Measurements from ENCODE around the gene GMPR. TPM values are rescaled to one million over a fixed set of nuclear protein-coding genes. Genes with fewer than 3 reads are reported as not detected.

GMPR gene
- total RNA-seq, 1 experiment from 2014 or later = 24.0 TPM

DNA sequence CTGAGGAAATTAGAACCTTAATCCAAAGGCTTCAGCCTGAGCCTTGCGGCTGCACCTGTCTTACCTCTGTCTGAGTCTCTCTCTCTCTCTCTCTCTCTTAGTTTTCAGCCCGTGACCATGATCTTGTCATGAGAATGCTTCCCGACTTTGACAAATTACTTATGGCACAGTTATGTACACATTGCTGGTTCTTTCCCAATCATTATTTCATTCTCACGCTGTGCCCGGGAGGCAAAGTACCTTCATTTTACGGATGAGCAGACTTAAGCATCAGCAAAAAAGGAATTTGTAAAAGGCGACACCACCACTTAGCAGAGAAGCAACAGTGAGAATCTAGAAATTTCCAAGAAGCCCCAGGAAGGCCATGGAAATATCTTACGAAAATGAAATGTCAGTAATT is 54.6 kb downstream of the GMPR start:
- no peak overlapping the region for H2AFZ ChIP-seq (ENCODE audit: low read depth, low read length, poor library complexity, severe bottlenecking)
- no TSS peak for BruUV-seq (replicated peaks)
- no peak overlapping the region for H3K4me3 ChIP-seq (replicated peaks in 1 of 2; ENCODE audit: low read depth in 1 of 2, low read length in 2 of 2)
- ChIA-PET RAD21 (ENCODE audit: low non-redundant PET in 1 of 2, low total read pairs in 2 of 2, uncharacterized antibody in 2 of 2, unreplicated experiment in 2 of 2) (no interaction called here), CTCF (interaction anchor here (1.0 kb wide), 1 partner anchor 793 kb away, joined by 4 read pairs; no protein-coding TSS in a partner anchor), POLR2A (no interaction called here)
- H4K20me1 ChIP-seq (ENCODE audit: insufficient read depth) = no peaks in the 10 kb centered on the region
- TF ChIP-seq EZH2 (IDR thresholded peaks at IDR 0.05) (no peak), TCF7L2 (IDR thresholded peaks at IDR 0.05; ENCODE audit: borderline replicate concordance, extremely low read depth, insufficient read depth, insufficient read length) (no peak), POLR2A (IDR thresholded peaks at IDR 0.05; ENCODE audit: borderline replicate concordance, extremely low read depth, insufficient read depth, insufficient read length) (no peak), CEBPB (IDR thresholded peaks at IDR 0.05; ENCODE audit: low read depth) (no peak), SRF (IDR thresholded peaks at IDR 0.05; ENCODE audit: low read depth) (no peak), SP1 (IDR thresholded peaks at IDR 0.05; ENCODE audit: low read depth) (no peak), JUND (IDR thresholded peaks at IDR 0.05) (no peak), YY1 (IDR thresholded peaks at IDR 0.05; ENCODE audit: extremely low read depth, insufficient replicate concordance, low read depth, low read length) (no peak)
- TF ChIP-seq, protein P1, sequence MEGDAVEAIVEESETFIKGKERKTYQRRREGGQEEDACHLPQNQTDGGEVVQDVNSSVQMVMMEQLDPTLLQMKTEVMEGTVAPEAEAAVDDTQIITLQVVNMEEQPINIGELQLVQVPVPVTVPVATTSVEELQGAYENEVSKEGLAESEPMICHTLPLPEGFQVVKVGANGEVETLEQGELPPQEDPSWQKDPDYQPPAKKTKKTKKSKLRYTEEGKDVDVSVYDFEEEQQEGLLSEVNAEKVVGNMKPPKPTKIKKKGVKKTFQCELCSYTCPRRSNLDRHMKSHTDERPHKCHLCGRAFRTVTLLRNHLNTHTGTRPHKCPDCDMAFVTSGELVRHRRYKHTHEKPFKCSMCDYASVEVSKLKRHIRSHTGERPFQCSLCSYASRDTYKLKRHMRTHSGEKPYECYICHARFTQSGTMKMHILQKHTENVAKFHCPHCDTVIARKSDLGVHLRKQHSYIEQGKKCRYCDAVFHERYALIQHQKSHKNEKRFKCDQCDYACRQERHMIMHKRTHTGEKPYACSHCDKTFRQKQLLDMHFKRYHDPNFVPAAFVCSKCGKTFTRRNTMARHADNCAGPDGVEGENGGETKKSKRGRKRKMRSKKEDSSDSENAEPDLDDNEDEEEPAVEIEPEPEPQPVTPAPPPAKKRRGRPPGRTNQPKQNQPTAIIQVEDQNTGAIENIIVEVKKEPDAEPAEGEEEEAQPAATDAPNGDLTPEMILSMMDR (IDR thresholded peaks at IDR 0.05 in 2 of 3, conservative IDR thresholded peaks at IDR 0.05 in 1 of 3; ENCODE audit: borderline replicate concordance in 1 of 3, insufficient read depth in 1 of 3, low read depth in 2 of 3, low read length in 2 of 3) = no peak
- H3K27ac ChIP-seq (ENCODE audit: low read depth, low read length) = no peak overlapping the region
- H3K4me2 ChIP-seq (ENCODE audit: low read length) = no peak overlapping the region
- intact Hi-C loops (cut with micrococcal nuclease) = no loop called here
- no peaks in the 10 kb centered on the region for H3K4me1 ChIP-seq (ENCODE audit: control insufficient read depth in 1 of 2, insufficient read depth in 2 of 2, low read length in 2 of 2)
- no peaks in the 10 kb centered on the region for H3K9me2 ChIP-seq (ENCODE audit: insufficient read depth)
- ATAC-seq (no peak), DNase-seq (ENCODE audit: low read depth, low spot score) (no peak)
- no peaks in the 10 kb centered on the region; a peak in 1 of 4 replicates for H3K36me3 ChIP-seq (ENCODE audit: control insufficient read depth in 1 of 2, insufficient read depth in 2 of 2, low read length in 2 of 2)
- H3K9me3 ChIP-seq (ENCODE audit: control insufficient read depth in 1 of 2, insufficient read depth in 1 of 2, low read depth in 1 of 2, low read length in 2 of 2) = no peaks in the 10 kb centered on the region
- H3K79me2 ChIP-seq (ENCODE audit: insufficient read depth, low read length) = no peaks in the 10 kb centered on the region
- H3K9ac ChIP-seq (ENCODE audit: low read length) = no peak overlapping the region
- no peaks in the 10 kb centered on the region for H3K27me3 ChIP-seq (ENCODE audit: insufficient read depth, low read length)

DNA sequence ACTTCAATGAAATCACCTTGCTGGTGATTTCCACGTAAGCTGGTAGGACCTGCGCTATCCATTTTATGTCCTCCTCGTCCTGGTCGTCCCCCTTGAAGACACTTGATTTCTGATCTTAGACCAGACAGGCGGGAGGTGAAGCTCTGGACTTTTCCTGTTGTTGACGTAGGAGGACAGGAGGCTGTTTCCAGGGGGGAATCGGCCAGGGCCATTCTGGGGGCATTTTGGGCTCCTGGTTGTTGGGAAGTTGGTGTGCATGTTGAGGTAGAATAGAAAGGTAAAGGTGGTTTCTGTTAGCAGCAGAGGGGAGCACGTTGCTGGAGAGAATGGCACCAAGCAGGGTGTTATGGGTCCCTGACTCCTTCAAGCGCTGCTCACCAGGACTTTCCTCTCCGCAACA is 56.0 kb downstream of the GMPR start:
- DNase-seq (ENCODE audit: low read depth, low spot score) = no peak
- Histone ChIP-seq H3K9me3 (ENCODE audit: control insufficient read depth in 1 of 2, insufficient read depth in 1 of 2, low read depth in 1 of 2, low read length in 2 of 2) (no peaks in the 10 kb centered on the region), H3K79me2 (ENCODE audit: insufficient read depth, low read length) (no peaks in the 10 kb centered on the region), H3K4me2 (ENCODE audit: low read length) (no peak overlapping the region), H4K20me1 (ENCODE audit: insufficient read depth) (no peaks in the 10 kb centered on the region), H3K36me3 (ENCODE audit: control insufficient read depth in 1 of 2, insufficient read depth in 2 of 2, low read length in 2 of 2) (no peaks in the 10 kb centered on the region; a peak in 1 of 4 replicates), H2AFZ (ENCODE audit: low read depth, low read length, poor library complexity, severe bottlenecking) (no peak overlapping the region), H3K4me3 (replicated peaks in 1 of 2; ENCODE audit: low read depth in 1 of 2, low read length in 2 of 2) (no peak overlapping the region), H3K9ac (ENCODE audit: low read length) (no peak overlapping the region), H3K9me2 (ENCODE audit: insufficient read depth) (no peaks in the 10 kb centered on the region), H3K27ac (ENCODE audit: low read depth, low read length) (no peak overlapping the region), H3K4me1 (ENCODE audit: control insufficient read depth in 1 of 2, insufficient read depth in 2 of 2, low read length in 2 of 2) (no peaks in the 10 kb centered on the region), H3K27me3 (ENCODE audit: insufficient read depth, low read length) (no peaks in the 10 kb centered on the region)
- BruUV-seq (replicated peaks) = no TSS peak
- ATAC-seq = no peak
- RAD21 ChIA-PET (ENCODE audit: low non-redundant PET in 1 of 2, low total read pairs in 2 of 2, uncharacterized antibody in 2 of 2, unreplicated experiment in 2 of 2) = no interaction called here
- intact Hi-C loops (cut with micrococcal nuclease) = no loop called here
- POLR2A ChIA-PET = no interaction called here
- no peak for TF ChIP-seq JUND (IDR thresholded peaks at IDR 0.05)
- no peak for TF ChIP-seq YY1 (IDR thresholded peaks at IDR 0.05; ENCODE audit: extremely low read depth, insufficient replicate concordance, low read depth, low read length)
- no peak for TF ChIP-seq EGR1 (IDR thresholded peaks at IDR 0.05; ENCODE audit: low read depth)
- CTCF ChIA-PET = no interaction called here
